Measurements from ENCODE around the gene HSPA1L. TPM values are rescaled to one million over a fixed set of nuclear protein-coding genes. Genes with fewer than 3 reads are reported as not detected.
"Not testable (repeated sequence)": the region's sequence is repeated elsewhere in the genome, so short reads cannot be mapped to it uniquely, and the experiment has no call there.

Gene HSPA1L
- polyA plus RNA-seq, 3 donors = 0.59 to 1.0 (median 0.80) TPM

DNA sequence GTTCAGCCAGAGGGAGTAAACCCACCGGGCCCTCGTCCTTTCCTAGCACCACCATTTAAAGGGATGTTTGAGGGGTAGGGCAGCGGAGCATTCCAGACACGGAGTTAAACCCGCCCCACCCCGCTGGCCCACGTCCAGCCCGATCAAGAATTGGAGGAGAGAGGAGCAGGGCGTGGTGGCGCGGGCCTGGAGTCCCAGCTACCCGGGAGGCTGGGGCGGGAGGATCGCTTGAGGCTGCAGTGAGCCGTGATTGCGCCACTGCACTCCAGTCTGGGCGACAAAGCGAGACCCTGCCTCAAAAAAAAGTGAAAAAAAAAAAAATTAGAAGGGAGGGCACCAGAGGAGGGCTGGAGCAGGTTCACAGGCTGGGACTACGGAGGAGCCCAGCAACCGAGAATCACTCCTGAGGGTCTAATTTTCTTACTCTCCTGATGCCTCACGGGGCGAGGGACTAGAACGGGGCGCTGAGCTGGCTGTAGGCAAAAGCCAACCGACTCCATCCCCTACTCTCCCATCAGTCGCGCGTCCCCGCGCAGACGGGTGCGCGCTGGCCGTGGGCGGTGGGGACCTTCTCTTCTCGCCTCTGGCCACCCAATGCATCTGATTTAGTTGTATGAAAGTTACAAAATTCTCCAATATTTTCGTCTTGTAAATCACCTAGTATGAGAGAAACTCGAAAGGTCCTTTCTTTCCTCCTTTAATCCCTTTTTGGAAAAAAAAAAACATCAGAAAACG, 6.4 kb upstream of the HSPA1L start:
- WGBS, 3 donors = 4 to 8% (median 8%) methylated on average over 39 of the region's 39 CpGs
- peak overlapping the region; percentile 96 for H3K27ac ChIP-seq (ENCODE audit: low read depth, low read length)

GRCh38 chr6:31820399-31820798, 5.3 kb upstream of the HSPA1L start:
- 89 to 95% (median 94%) methylated on average over 10 of the region's 10 CpGs for WGBS, 3 donors
- not testable (repeated sequence) for H3K27ac ChIP-seq (ENCODE audit: low read depth, low read length)

DNA sequence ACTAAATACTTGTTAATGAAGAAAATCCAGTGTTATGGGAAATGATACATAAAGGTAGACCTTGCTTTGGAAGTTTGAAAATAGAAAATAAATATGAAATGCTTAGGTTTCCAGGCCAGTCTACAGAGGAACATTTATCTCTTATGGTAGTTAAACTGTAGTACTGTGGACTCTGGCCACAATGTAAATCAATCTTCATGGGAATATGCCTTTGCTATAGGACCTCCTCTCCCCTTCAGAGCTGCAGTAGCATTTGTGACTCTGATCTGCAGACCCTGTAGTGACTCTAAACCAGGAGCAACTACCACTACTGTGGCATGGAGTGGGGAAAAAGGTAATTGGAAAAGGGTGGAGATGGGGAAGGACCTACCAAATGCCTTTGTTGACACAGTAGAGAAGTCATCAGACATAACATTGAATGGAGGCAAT, 4.8 kb upstream of the HSPA1L start:
- no peak overlapping the region for H3K27ac ChIP-seq (ENCODE audit: low read depth, low read length)

- WGBS, 3 donors = 38 to 69% (median 49%) methylated on average over 8 of the region's 8 CpGs
- not testable (repeated sequence) for H3K27ac ChIP-seq (ENCODE audit: low read depth, low read length)
Measured at GRCh38 chr6:31817929-31818511, 2.9 kb upstream of the HSPA1L start.

GRCh38 chr6:31817133-31817928, 2.2 kb upstream of the HSPA1L start:
- WGBS, 3 donors = 25 to 45% (median 32%) methylated on average over 12 to 15 of the region's 37 CpGs
- H3K27ac ChIP-seq (ENCODE audit: low read depth, low read length) = not testable (repeated sequence)

DNA sequence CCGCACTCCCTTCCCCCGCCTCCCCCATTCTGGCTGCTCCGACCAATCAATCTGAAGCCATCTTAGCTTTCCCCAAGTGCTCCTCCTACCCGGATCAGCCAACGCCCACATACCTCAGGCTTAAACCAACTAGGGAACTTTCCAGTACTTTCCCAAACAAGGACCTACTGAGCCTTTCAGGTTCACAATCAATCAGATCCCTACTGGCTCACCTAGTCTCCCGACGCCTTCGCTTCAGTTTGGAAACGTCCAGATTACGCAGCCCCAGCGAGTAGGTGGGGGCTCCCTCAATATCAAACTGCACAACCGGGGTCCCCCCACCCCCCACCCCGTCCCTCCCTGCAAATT, 432 bp downstream of the HSPA1L start:
- peak overlapping the region; percentile 76 for H3K27ac ChIP-seq (ENCODE audit: low read depth, low read length)
- 0% methylated on average over 13 of the region's 13 CpGs for WGBS, 3 donors

DNA sequence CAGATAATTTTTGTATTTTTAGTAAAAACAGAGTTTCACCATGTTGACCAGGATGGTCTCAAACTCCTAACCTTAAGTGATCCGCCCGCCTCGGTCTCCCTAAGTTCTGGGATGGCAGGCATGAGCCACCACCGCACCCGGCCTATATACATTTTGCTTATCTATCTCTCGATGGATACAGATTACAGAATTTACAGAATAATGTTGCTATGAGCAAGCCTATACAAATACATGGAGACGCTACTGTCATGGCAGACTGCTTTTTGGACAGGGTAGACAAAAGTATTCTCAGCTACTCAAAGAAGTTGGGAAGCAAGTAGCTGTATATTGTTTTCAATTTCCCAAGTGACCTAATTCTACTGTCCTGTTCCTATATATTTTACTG, 1.6 kb downstream of the HSPA1L start:
- peak overlapping the region; percentile 19 for H3K27ac ChIP-seq (ENCODE audit: low read depth, low read length)
- WGBS, 3 donors = 95 to 97% (median 95%) methylated on average over 7 of the region's 7 CpGs

- WGBS, 3 donors = 89 to 96% (median 95%) methylated on average over 12 of the region's 12 CpGs
- H3K27ac ChIP-seq (ENCODE audit: low read depth, low read length) = no peak overlapping the region
Measured at GRCh38 chr6:31811645-31812044, 3.4 kb downstream of the HSPA1L start.

- 92 to 96% (median 95%) methylated on average over 10 of the region's 10 CpGs for WGBS, 3 donors
- not testable (repeated sequence) for H3K27ac ChIP-seq (ENCODE audit: low read depth, low read length)
Measured at GRCh38 chr6:31808599-31808998, 6.5 kb downstream of the HSPA1L start.

DNA sequence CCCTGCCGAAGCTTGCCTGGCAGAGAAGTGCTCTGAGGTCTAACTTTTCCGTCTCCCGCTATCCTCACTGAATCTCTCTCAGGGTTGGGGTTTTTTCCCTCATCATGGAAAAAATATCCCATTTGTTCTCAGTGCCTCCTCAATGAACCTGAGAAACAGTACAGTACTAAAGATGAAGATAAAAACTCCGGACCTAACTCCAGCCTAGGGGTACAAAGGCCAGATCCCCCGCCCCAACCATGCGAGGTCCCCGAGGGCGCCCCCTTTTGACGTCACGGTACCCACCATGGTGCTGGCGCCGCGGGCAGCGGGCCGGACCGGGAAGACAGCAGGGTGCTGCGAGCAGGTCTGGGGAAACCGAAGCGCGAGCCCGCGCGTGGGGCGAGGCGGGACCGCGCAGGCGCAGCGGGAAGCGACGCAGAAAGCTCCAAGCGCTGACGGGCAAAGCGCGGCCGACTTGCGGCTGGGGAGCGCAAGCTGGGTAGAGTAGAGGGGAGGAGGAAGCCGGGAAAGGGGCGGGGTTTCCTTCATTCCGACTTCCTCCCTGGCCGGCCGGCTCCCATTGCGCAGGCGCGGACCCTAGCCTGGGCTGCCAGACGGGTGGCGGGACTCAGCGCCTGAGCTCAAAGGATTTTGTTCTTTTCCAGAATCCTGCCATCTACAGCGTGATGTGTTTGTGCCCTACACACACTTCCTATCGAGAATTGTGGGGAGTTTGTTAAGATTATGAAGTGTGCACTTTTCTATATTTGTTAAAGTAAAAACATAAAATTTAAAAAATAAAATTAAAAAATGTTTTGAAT, 8.4 kb downstream of the HSPA1L start, which contains the start of gene LSM2:
Gene LSM2 (minus strand): TSS at position 497 of the 803 bp plus-strand sequence. CDS start 209 bp downstream, at position 288.
- WGBS, 3 donors = 0% methylated on average over 50 to 51 of the region's 51 CpGs
- peak within 1 kb of the TSS; percentile 77 for H3K27ac ChIP-seq (ENCODE audit: low read depth, low read length)

DNA sequence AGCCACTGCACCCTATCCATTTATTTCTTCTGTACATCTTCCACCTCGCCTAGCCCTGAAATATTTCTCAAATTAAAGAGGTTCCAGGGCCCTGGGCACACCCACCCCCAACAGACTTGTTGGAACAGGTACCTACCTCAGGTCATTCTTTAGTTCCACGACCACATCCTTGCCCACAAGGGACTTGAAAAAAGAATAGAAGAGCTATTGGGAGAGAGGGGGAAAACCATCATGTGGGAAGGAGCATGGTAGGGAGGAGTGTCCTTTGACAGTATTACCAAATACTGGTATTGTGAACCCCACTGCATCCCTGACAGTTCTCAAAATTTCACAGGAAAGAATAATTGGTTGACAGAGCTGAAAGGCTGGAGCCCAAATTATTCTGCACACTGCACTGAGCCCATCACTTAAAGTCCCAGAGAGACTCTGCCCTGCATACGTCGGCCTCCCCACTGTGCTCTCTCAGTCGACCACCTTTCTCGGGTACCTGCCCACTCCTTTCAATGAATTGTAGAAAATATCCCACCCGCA, 9.1 kb downstream of the HSPA1L start:
- peak overlapping the region; percentile 77 for H3K27ac ChIP-seq (ENCODE audit: low read depth, low read length)
- 12 to 16% (median 15%) methylated on average over 7 of the region's 7 CpGs for WGBS, 3 donors

- 96% methylated on average over 8 of the region's 8 CpGs for WGBS, 3 donors
Measured at GRCh38 chr6:31801031-31801927, 13.8 kb downstream of the HSPA1L start.

DNA sequence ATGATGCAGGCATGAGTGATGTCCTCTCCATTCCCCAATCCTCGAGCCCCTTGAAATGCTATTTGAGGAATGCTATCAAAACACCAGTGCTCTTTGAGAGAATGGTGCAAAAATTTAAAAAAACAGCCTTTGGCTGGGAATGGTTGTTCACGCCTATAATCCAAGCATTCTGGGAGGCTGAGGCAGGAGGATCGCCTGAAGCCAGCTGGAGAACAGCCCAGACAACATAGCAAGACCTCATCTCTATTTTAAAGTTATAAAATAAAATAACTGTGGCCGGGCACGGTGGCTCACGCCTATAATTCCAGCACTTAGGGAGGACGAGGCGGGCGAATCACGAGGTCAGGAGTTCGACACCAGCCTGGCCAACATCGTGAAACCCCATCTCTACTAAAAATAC, 15.3 kb downstream of the HSPA1L start:
- WGBS, 3 donors = 73 to 92% (median 77%) methylated on average over 12 of the region's 12 CpGs
- H3K27ac ChIP-seq (ENCODE audit: low read depth, low read length) = no peak overlapping the region

More at GRCh38 chr6:31801031-31801927, 13.8 kb downstream of the HSPA1L start:
- H3K27ac ChIP-seq (ENCODE audit: low read depth, low read length) = not testable (repeated sequence)

- 27 to 78% (median 36%) methylated on average over 5 of the region's 5 CpGs for WGBS, 3 donors
- no peak overlapping the region for H3K27ac ChIP-seq (ENCODE audit: low read depth, low read length)
Measured at GRCh38 chr6:31797588-31797987, 17.5 kb downstream of the HSPA1L start.

DNA sequence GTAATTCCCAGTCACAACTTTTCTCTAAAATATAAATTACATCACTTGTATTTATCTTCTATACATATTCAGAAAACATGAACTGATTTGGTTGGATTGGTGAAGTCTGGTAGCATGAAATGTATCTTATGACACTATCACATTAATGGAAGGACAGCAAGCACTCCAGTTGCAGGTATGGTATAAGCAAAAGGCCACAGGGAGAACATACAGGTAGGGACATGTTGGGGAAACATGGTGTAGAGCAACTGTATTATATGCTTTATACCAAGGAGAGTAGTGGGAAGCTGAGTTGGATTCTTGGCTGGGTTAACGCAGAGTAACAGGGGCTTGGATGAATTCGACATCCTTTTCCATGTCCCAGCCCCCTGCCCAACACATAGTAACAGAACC, 18.1 kb downstream of the HSPA1L start:
- no peak overlapping the region for H3K27ac ChIP-seq (ENCODE audit: low read depth, low read length)
- WGBS, 3 donors = 82 to 92% (median 83%) methylated on average over 2 of the region's 2 CpGs

DNA sequence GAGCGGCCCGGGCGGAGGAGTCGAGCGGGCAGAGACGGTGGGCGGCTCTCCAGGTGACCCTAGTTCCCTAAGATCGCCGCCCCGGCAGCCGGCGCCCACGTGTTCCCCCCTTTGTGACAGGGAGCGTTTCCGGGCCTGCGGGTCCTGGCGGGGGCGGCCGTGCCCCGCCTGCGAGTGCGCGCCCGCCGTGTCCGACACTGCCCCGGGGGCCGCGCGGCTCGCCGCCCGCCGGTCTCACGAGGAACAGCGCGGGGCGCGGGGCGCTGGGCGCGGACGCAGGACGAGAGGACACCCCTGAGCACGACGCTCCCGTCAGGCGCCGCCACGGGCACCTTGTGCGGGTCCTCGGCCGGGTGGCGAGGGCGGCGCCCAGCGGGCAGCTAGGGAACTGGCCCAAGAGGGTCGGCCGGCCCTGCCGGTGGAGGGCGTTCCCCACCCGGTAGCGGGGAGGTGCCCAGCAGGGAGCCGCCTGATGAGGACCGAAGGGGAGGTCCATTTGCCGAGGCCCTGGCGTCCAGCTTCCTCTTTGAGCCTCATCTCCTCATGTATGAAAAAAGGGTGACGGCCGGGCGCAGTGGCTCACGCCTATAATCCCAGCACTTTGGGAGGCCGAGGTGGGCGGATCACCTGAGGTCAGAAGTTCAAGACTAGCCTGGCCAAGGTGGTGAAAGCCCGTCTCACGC, 19.3 kb downstream of the HSPA1L start, which contains the start of gene VARS1:
Gene VARS1 (minus strand): TSS at position 137 of the 683 bp plus-strand sequence. CDS start 535 bp downstream, outside the sequence.
- H3K27ac ChIP-seq (ENCODE audit: low read depth, low read length) = peak within 1 kb of the TSS; percentile 89
- 0 to 1% (median 1%) methylated on average over 65 to 75 of the region's 75 CpGs for WGBS, 3 donors
